GM18907 (cell line): Measurements from ENCODE around the gene CENPT.

Experiments used
- ATAC-seq: cut with Tn5 transposase; IDR thresholded peaks from one replicate; pipeline ENCODE4 v1.9.1; 2021; ENCODE audit warnings: mild to moderate bottlenecking, moderate library complexity; ENCODE audit not compliant: unreplicated experiment

The CENPT gene

GRCh38 chr16:67847064-67847861 lies at the start of gene CENPT:
Gene CENPT (minus strand): TSS chr16:67847693. CDS start chr16:67833859, 13,834 bp downstream.
- peak; percentile 41 for ATAC-seq

DNA sequence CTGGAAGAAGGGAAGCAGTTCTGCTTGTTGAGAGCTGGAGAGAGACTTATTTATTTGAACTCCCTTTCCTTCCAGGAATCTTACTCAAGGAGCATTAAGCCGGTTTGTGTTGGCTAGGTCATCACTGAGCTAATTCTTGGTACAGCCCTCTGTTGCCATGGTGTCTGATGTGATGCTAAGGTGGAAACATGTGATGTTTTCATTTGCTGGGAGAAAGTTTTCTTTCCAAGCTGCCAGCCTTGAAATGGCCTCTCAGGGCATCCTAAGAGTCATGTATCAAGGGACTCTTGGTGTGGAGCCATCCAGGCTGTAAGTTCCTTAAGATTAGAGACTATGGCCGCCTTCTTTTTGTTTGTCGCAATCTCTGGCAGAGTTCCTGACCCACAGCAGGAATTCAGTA lies 49.7 kb upstream of the CENPT start:
- ATAC-seq, result no peak

GRCh38 chr16:67893743-67894399 lies 46.4 kb upstream of the CENPT start:
- ATAC-seq, result no peak

DNA sequence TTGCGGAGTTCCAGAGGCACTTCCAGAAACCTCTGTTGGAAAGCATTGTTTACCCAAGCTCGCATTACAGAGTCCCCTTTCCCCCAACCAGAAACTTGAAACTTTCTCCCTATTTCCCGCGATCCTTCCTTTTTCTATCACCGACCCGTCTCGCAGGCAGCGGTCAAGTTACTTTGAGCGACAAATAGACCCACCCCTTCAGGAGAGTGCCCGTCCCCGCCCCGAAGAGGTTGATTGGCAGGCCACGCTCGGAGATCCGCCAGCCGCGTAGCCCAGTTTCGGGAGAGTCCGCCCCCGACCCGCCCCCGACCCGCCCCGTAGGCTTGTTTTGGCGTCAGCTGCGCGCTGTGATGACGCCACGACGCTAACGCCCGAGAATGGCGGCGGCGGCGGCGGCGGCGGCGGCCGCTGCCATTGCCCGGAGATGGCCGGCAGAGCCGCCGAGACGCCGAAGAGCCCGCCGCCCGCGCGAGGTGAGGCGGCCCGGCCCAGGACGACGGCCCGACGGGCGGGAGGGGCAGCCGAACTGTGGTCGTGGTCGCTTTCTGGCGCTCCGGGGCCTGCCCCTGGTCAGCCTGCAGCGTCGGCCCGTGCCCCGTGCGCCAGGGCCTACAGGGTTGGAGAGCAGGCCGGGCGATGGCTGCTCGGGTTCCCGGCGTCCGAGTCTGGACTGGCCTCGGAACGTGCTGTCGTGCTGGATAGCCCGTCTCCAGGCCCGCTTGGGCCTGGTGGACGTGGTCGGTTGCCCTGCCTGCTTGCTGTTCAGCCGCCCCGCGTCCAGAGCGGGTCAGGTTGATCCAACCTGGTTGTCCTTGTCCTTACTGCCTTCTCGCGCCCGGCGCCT lies 45.6 kb upstream of the CENPT start, which contains the start of gene PSKH1:
Gene PSKH1, plus strand, starts transcription at position 356 of the 844 bp plus-strand sequence. CDS start 15,496 bp downstream, outside the sequence.
- ATAC-seq, result peak; percentile 84

DNA sequence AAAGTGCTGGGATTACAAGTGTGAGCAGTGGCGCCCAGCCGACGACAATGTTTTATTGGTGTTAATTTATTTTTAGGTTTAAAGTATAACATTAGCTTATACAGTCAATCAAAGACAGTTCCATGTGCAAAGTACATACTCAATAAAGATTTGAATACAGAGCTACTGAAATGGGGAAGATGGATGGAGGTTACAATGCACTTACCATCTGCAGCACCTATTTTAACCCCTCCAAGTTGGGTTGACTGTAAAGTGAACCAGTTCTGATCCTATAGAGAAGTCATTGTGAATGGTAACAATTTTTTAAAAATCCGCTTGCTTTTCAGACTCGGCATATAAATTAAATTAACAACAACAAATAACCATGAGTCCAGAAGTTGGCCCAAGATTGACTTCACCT lies 44.9 kb upstream of the CENPT start:
- ATAC-seq, result no peak

DNA sequence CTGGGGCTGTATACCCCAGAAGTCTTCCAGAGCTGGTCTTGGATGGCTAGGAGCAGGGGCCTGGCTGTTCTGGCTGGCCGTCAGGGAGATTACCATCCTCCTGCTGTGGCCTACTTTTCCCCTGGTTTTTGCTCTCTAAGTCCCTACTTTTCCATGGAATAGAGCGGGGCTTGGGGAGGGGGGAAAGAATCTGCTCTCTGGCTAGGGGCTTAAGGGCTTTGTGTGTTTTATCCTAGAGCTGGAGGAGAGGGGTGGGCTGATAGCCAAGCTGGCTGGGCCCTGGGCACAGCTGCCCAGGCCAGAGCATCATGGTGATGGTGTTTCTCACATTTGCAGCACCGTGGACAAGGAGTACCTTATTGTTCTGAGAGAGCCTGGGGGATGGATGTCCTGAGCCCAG lies 40.8 kb upstream of the CENPT start:
- ATAC-seq, result no peak

GRCh38 chr16:67886387-67886786 lies 38.9 kb upstream of the CENPT start:
- no peak for ATAC-seq

DNA sequence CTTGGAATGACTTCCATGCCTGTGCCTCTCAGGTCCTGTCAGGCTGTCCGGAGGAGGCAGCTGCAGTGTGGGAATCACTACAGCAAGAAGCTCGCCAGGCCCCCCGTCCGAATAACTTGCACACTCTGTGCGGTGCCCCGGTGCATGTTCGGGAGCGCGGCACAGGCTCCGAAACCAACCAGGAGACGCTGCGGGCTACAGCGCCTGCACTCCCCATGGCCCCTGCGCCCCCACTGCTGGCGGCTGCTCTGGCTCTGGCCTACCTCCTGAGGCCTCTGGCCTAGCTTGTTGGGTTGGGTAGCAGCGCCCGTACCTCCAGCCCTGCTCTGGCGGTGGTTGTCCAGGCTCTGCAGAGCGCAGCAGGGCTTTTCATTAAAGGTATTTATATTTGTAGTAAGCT lies 38.5 kb upstream of the CENPT start:
- ATAC-seq, result no peak

GRCh38 chr16:67885545-67885944 lies 38.1 kb upstream of the CENPT start:
- ATAC-seq, result no peak

DNA sequence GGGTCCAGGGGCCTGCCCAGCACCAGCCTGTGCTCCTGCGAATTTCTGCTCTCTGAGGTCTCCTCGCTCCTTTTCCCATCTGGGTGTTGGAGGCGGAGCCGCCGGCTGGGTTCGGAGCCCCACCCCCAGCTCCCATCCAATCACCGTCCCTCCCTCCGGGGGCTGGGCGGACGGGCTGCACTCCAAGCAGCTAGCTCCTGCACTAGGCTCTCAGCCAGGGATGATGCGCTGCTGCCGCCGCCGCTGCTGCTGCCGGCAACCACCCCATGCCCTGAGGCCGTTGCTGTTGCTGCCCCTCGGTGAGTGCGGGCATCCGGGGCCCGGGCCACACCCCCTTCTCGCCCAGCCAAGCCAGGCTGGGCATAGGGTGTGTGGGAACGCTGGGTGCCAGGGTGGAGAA lies 37.2 kb upstream of the CENPT start, which contains the start of gene NRN1L:
Gene NRN1L, plus strand, starts transcription at position 202 of the 400 bp plus-strand sequence. Its CDS starts 19 bp downstream, at position 221.
- no peak for ATAC-seq

- no peak for ATAC-seq
Observed at GRCh38 chr16:67883872-67884261, 36.4 kb upstream of the CENPT start.

DNA sequence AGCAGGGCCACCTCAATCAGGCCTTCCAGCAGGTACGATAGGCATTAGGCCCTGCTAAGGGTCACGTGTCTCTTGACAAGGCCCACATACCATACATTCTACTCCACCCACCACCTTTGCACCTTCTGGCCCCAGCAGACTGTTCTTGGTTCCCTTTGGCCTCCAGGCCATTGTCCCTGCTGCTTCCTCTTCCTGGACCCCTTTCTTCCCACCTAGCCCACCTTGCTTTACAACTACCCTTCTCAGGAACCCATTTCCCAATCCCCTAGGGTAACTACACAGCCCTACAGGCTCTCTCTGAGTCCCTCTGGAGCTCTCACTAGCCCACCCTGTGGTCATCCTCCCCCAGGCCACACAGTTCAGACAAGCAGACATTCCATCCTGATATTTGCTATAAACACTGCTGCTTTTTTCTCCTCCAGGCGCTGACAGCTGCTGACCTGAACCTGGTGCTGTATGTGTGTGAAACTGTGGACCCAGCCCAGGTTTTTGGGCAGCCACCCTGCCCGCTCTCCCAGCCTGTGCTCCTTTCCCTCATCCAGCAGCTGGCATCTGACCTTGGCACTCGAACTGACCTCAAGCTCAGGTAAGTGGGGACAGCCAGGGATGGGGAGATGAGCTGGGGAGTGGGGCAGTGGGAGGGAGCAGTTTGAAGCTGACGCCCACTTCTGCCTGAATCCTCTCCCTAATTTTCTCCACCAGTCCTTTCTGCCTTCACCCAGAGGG lies 35.8 kb upstream of the CENPT start:
- ATAC-seq, result no peak

- no peak for ATAC-seq
Observed at GRCh38 chr16:67882374-67883145, 35.1 kb upstream of the CENPT start.

DNA sequence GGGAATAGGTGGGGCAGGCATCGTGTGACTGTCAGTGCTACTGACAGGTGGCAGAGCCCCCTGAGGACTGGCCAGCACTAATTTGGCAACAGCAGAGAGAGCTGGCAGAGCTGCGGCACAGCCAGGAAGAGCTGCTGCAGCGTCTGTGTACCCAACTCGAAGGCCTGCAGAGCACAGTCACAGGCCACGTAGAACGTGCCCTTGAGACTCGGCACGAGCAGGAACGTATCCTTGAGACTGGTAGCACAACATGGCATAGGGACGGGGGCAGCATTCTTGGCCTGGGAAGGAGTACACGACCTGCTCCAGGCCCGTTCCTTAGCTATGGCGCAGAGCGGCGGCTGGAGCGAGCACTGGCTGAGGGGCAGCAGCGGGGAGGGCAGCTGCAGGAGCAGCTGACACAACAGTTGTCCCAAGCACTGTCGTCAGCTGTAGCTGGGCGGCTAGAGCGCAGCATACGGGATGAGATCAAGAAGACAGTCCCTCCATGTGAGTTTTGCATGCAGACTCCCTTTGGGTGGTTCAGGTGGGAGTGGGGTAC lies 34.2 kb upstream of the CENPT start:
- ATAC-seq, result no peak

GRCh38 chr16:67880584-67880983 lies 33.1 kb upstream of the CENPT start:
- ATAC-seq, result no peak

DNA sequence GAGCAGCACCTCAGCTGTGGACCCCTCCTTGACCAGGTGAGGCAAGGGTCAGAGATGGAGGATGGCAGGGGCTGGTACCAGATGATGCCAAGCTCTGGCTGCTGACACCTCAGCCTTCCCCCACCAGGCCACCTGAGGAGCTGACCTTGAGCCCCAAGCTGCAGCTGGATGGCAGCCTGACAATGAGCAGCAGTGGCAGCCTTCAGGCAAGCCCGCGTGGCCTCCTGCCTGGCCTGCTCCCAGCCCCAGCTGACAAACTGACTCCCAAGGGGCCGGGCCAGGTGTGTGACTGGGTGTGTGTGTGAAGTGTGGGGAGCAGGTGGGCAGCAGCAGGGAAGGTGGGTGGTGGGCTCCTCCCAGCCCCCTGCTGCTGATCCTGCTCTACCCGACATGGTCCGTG lies 32.4 kb upstream of the CENPT start:
- ATAC-seq, result no peak

GRCh38 chr16:67879462-67879861 lies 32.0 kb upstream of the CENPT start:
- ATAC-seq, result no peak

GRCh38 chr16:67878846-67879245 lies 31.4 kb upstream of the CENPT start:
- ATAC-seq, result no peak

DNA sequence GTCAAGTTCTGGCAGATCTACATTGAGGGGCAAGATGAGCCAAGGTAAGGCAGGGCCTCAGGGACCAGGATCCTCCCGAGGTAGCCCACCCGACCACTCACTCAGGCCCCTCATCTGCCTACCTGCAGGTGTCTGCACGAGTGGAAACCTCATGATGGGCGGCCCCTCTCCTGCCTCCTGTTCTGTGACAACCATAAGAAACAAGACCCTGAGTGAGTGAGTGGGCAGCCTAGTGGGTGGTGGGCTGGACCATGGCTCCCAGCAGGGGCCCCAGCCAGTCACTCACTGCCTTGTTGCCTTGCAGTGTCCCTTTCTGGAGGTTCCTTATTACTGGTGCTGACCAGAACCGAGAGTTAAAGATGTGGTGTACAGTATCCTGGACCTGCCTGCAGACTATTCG lies 30.7 kb upstream of the CENPT start:
- no peak for ATAC-seq

DNA sequence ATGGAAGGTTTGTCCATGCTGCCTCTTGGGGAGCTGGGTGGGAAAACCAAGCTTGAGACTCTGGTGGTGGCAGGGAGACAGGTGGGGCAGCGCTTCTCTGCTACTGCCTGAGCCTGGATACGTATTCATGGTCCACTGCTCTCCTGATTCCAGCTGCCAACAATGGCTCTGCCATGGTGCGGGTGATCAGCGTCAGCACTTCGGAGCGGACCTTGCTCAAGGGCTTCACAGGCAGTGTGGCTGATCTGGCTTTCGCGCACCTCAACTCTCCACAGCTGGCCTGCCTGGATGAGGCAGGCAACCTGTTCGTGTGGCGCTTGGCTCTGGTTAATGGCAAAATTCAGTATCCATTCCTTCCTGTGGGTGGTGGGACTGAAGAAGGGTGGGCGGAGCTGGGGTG lies 29.6 kb upstream of the CENPT start:
- no peak for ATAC-seq
